MM.1S (cell line): ENCODE results near the gene SFXN5.

Experiments
- DNase-seq: peaks from one replicate; pipeline ENCODE4 v3.0.0-alpha.2; 2015
- H2AFZ ChIP-seq: fragments of 300-600 bp; sonication (generic); 2 replicates; pipeline ENCODE4 v1.6.0; 2016; ENCODE audit warnings: antibody characterized with exemption, low read length
- H3F3A ChIP-seq: fragments of 300-600 bp; sonication (generic); 2 replicates; pipeline ENCODE4 v1.6.1; 2016; ENCODE audit warnings: mild to moderate bottlenecking, antibody characterized with exemption, low read length, moderate library complexity, mixed read lengths; ENCODE audit not compliant: insufficient read depth
- H3K27ac ChIP-seq: fragments of 300-600 bp; sonication (generic); 2 replicates; pipeline ENCODE4 v1.5.1; 2016; ENCODE audit warnings: mild to moderate bottlenecking, low read length
- H3K27me3 ChIP-seq: fragments of 300-600 bp; sonication (generic); replicated peaks from 2 replicates; pipeline ENCODE4 v1.6.0; 2016; ENCODE audit warnings: low read length; ENCODE audit not compliant: insufficient read depth
- H3K36me3 ChIP-seq: fragments of 300-600 bp; sonication (generic); replicated peaks from 2 replicates; pipeline ENCODE4 v1.6.1; 2016; ENCODE audit warnings: mild to moderate bottlenecking, low read length, mixed read lengths; ENCODE audit not compliant: insufficient read depth
- H3K4me1 ChIP-seq: fragments of 300-600 bp; sonication (generic); 2 replicates; pipeline ENCODE4 v1.6.1; 2016; ENCODE audit warnings: low read length, mixed read lengths
- H3K4me2 ChIP-seq: fragments of 300-600 bp; sonication (generic); 2 replicates; pipeline ENCODE4 v1.6.0; 2016; ENCODE audit warnings: low read depth, low read length
- H3K4me3 ChIP-seq: fragments of 300-600 bp; sonication (generic); 2 replicates; pipeline ENCODE4 v1.5.1; 2016; ENCODE audit warnings: low read length, mixed read lengths
- H3K79me2 ChIP-seq: fragments of 300-600 bp; sonication (generic); 2 replicates; pipeline ENCODE4 v1.6.1; 2016; ENCODE audit warnings: mixed run types, low read length, mixed read lengths
- H3K9ac ChIP-seq: fragments of 300-600 bp; sonication (generic); 2 replicates; pipeline ENCODE4 v1.6.1; 2016; ENCODE audit warnings: low read length, mixed read lengths
- H3K9me2 ChIP-seq: fragments of 300-600 bp; sonication (generic); replicated peaks from 2 replicates; pipeline ENCODE4 v1.6.1; 2016; ENCODE audit warnings: mild to moderate bottlenecking, low read length, mixed read lengths; ENCODE audit not compliant: insufficient read depth
- H3K9me3 ChIP-seq: fragments of 300-600 bp; sonication (generic); replicated peaks from 2 replicates; pipeline ENCODE4 v1.6.1; 2016; ENCODE audit warnings: mild to moderate bottlenecking, low read length, mixed read lengths; ENCODE audit not compliant: insufficient read depth
- H4K20me1 ChIP-seq: fragments of 300-600 bp; sonication (generic); 2 replicates; pipeline ENCODE4 v1.6.1; 2016; ENCODE audit warnings: mild to moderate bottlenecking, low read length, moderate library complexity, mixed read lengths; ENCODE audit not compliant: insufficient read depth
- EZH2 ChIP-seq: fragments of 300-600 bp; sonication (generic); optimal IDR thresholded peaks from 2 replicates; pipeline ENCODE3; 2017; ENCODE audit warnings: low read depth, mild to moderate bottlenecking, antibody characterized with exemption, low read length, mixed read lengths
- EZH2phosphoT487 ChIP-seq: fragments of 300-600 bp; sonication (generic); IDR thresholded peaks from 2 replicates; pipeline ENCODE4 v1.6.1; 2018; ENCODE audit warnings: antibody characterized with exemption, low read length
- TF ChIP-seq, protein P1 (sequence below): fragments of 300-600 bp; sonication (generic); IDR thresholded peaks from 2 replicates; pipeline ENCODE4 v1.5.1; 2016; ENCODE audit warnings: antibody characterized with exemption, low read length, mixed read lengths

The SFXN5 gene

DNA sequence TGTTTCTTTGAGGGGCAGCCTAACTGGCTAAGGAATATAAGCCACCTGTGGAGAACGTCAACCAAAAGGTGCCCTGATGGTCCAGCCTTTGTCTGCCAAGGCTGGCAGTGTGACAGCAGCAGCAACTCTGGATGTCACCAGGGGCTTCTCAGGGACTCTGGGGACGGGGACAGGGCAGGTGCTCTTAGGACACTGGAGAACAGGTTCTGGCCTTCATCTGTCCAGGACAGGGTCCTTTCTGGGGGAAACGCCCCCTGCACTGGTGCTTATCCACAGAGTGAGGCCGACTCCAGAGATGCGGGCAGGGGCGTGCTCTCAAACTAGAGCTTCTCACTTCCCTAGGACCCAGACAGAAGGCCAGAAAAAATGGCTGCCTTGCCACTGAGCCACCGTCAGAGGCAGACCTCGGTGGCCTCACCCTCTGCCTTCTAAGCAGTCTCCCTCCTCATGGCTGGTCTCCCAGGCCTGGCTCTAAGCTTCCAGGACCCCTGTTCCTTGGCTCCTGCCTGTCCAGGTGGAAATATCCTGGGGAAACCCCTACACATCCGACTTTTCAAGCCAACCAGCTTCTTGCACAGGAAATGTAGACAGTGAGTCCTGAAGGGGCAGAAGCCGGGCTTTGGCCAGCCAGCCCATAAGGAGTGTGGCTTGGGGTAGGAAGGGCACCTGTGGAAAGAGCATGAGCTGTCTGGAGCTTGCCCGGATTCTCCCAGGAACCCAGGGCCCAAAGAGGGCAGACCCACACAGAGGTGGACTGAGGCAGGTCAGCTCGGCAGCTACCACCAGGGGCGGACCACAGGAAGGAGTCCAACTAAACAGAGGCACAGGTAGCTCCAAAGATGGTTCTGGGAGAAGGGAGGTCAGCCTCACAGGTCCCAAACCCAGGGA is 11.3 kb upstream of the SFXN5 start:
- TF ChIP-seq, protein P1, sequence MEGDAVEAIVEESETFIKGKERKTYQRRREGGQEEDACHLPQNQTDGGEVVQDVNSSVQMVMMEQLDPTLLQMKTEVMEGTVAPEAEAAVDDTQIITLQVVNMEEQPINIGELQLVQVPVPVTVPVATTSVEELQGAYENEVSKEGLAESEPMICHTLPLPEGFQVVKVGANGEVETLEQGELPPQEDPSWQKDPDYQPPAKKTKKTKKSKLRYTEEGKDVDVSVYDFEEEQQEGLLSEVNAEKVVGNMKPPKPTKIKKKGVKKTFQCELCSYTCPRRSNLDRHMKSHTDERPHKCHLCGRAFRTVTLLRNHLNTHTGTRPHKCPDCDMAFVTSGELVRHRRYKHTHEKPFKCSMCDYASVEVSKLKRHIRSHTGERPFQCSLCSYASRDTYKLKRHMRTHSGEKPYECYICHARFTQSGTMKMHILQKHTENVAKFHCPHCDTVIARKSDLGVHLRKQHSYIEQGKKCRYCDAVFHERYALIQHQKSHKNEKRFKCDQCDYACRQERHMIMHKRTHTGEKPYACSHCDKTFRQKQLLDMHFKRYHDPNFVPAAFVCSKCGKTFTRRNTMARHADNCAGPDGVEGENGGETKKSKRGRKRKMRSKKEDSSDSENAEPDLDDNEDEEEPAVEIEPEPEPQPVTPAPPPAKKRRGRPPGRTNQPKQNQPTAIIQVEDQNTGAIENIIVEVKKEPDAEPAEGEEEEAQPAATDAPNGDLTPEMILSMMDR, result no peak
- TF ChIP-seq EZH2phosphoT487 (no peak), EZH2 (no peak)
- H2AFZ ChIP-seq, result no peak overlapping the region
- no peaks in the 10 kb centered on the region; the same call in 1 of the 2 replicates for H4K20me1 ChIP-seq

GRCh38 chr2:73081181-73081671 is 9.7 kb upstream of the SFXN5 start:
- Histone ChIP-seq H3K9me3 (no peaks in the 10 kb centered on the region), H3K79me2 (0 out of 2 replicates have a peak, but pooled peaks cover 3% of the 10 kb centered on the region), H3K9ac (no peak overlapping the region), H3K36me3 (no peaks in the 10 kb centered on the region), H3K27me3 (no peaks in the 10 kb centered on the region), H3K4me2 (no peak overlapping the region), H2AFZ (no peak overlapping the region), H4K20me1 (no peaks in the 10 kb centered on the region; the same call in 1 of the 2 replicates), H3K27ac (no peak overlapping the region), H3K4me1 (no peaks in the 10 kb centered on the region), H3F3A (no peaks in the 10 kb centered on the region), H3K9me2 (no peaks in the 10 kb centered on the region), H3K4me3 (no peak overlapping the region)
- no peak for DNase-seq
- TF ChIP-seq, protein P1, result no peak
- TF ChIP-seq EZH2phosphoT487 (no peak), EZH2 (no peak)

More for the DNA sequence above, 11.3 kb upstream of the SFXN5 start:
- no peaks in the 10 kb centered on the region for H3K9me3 ChIP-seq
- H3F3A ChIP-seq, result no peaks in the 10 kb centered on the region
- no peaks in the 10 kb centered on the region for H3K9me2 ChIP-seq
- no peak overlapping the region for H3K27ac ChIP-seq
- 0 out of 2 replicates have a peak, but pooled peaks cover 3% of the 10 kb centered on the region for H3K79me2 ChIP-seq
- no peak for DNase-seq
- no peaks in the 10 kb centered on the region for H3K4me1 ChIP-seq
- H3K27me3 ChIP-seq, result no peaks in the 10 kb centered on the region
- H3K4me2 ChIP-seq, result no peak overlapping the region
- no peak overlapping the region for H3K9ac ChIP-seq
- H3K36me3 ChIP-seq, result no peaks in the 10 kb centered on the region
- H3K4me3 ChIP-seq, result no peak overlapping the region

GRCh38 chr2:73080321-73081131 is 9.0 kb upstream of the SFXN5 start:
- Histone ChIP-seq H2AFZ (no peak overlapping the region), H3K9me3 (no peaks in the 10 kb centered on the region), H3K79me2 (0 out of 2 replicates have a peak, but pooled peaks cover 3% of the 10 kb centered on the region), H3K4me2 (no peak overlapping the region), H3K36me3 (no peaks in the 10 kb centered on the region), H4K20me1 (no peaks in the 10 kb centered on the region; the same call in 1 of the 2 replicates), H3F3A (no peaks in the 10 kb centered on the region), H3K27ac (no peak overlapping the region), H3K4me3 (no peak overlapping the region), H3K9me2 (no peaks in the 10 kb centered on the region), H3K27me3 (no peaks in the 10 kb centered on the region), H3K9ac (no peak overlapping the region), H3K4me1 (no peaks in the 10 kb centered on the region)
- TF ChIP-seq EZH2phosphoT487 (no peak), EZH2 (no peak)
- TF ChIP-seq, protein P1, result no peak
- no peak for DNase-seq
